GM23248 (cell line): ENCODE data around the gene PRDM16. TPM values are rescaled to one million over a fixed set of nuclear protein-coding genes. Genes with fewer than 3 reads are reported as not detected.
A peak's percentile ranks its signal among the peaks of the same experiment; 100 is the strongest.

Source experiments
- DNase-seq: peaks from one replicate; pipeline ENCODE4 v3.0.0-alpha.2; 2015
- H2AFZ ChIP-seq: fragments of 200-600 bp; sonication (generic); 2 replicates; pipeline ENCODE4 v1.6.1; 2016; ENCODE audit warnings: antibody characterized with exemption
- H3F3A ChIP-seq: fragments of 200-600 bp; sonication (generic); 2 replicates; pipeline ENCODE4 v1.6.1; 2016; ENCODE audit warnings: mild to moderate bottlenecking, antibody characterized with exemption, mixed run types; ENCODE audit not compliant: insufficient read depth
- H3K27ac ChIP-seq: fragments of 200-600 bp; sonication (generic); 2 replicates; pipeline ENCODE4 v1.5.1; 2016; ENCODE audit warnings: mild to moderate bottlenecking
- H3K27me3 ChIP-seq: fragments of 200-600 bp; sonication (generic); replicated peaks from 2 replicates; pipeline ENCODE4 v1.6.1; 2016; ENCODE audit warnings: mild to moderate bottlenecking; ENCODE audit not compliant: insufficient read depth
- H3K36me3 ChIP-seq: fragments of 200-600 bp; sonication (generic); 2 replicates; pipeline ENCODE4 v1.6.1; 2016; ENCODE audit warnings: low read depth, mild to moderate bottlenecking
- H3K4me1 ChIP-seq: fragments of 200-600 bp; sonication (generic); 2 replicates; pipeline ENCODE4 v1.6.1; 2016; ENCODE audit warnings: mild to moderate bottlenecking; ENCODE audit not compliant: insufficient read depth
- H3K4me2 ChIP-seq: fragments of 200-600 bp; sonication (generic); one replicate; pipeline ENCODE4 v1.6.1; 2016; ENCODE audit warnings: mild to moderate bottlenecking; ENCODE audit not compliant: unreplicated experiment
- H3K4me3 ChIP-seq: fragments of 200-600 bp; sonication (generic); 2 replicates; pipeline ENCODE4 v1.5.1; 2016; ENCODE audit warnings: mild to moderate bottlenecking
- H3K79me2 ChIP-seq: fragments of 200-600 bp; sonication (generic); 2 replicates; pipeline ENCODE4 v1.6.1; 2016; ENCODE audit warnings: mild to moderate bottlenecking; ENCODE audit not compliant: insufficient read depth
- H3K9ac ChIP-seq: fragments of 200-600 bp; sonication (generic); 2 replicates; pipeline ENCODE4 v1.6.1; 2016; ENCODE audit warnings: mild to moderate bottlenecking
- H3K9me2 ChIP-seq: fragments of 200-600 bp; sonication (generic); 2 replicates; pipeline ENCODE4 v1.6.1; 2016; ENCODE audit warnings: mixed run types, mild to moderate bottlenecking, moderate library complexity; ENCODE audit not compliant: insufficient read depth
- H3K9me3 ChIP-seq: fragments of 200-600 bp; sonication (generic); one replicate; pipeline ENCODE4 v1.6.1; 2017; ENCODE audit warnings: low read depth
- H4K20me1 ChIP-seq: fragments of 200-600 bp; sonication (generic); 2 replicates; pipeline ENCODE4 v1.6.0; 2016; ENCODE audit not compliant: insufficient read depth
- EZH2 ChIP-seq: fragments of 200-600 bp; sonication (generic); IDR thresholded peaks from 2 replicates; pipeline ENCODE4 v1.6.1; 2018; ENCODE audit warnings: antibody characterized with exemption, mild to moderate bottlenecking; ENCODE audit not compliant: insufficient read depth, poor library complexity, severe bottlenecking
- EZH2phosphoT487 ChIP-seq: fragments of 200-600 bp; sonication (generic); IDR thresholded peaks from 2 replicates; pipeline ENCODE4 v1.6.1; 2018; ENCODE audit warnings: antibody characterized with exemption, moderate library complexity, mild to moderate bottlenecking, low read depth; ENCODE audit not compliant: insufficient read depth
- WGBS, 2 experiments: methylation state at CpG; one replicate each; pipeline ENCODE4 v1.1.6; 2015 to 2017; ENCODE audit warnings: low lambda C conversion rate in 2 of 2, low coverage in 1 of 2; ENCODE audit errors: missing lambda C conversion rate in 2 of 2; 5-methylcytosine and 5-hydroxymethylcytosine counted together
- in situ Hi-C: fragments of 300-500 bp; cut with MboI; formaldehyde crosslinking; loops from 2 replicates; pipeline ENCODE4 v1.15.0; 2020
- polyA plus RNA-seq: library from polyadenylated mRNA; unstranded; fragments of >200 nt; fragmentation: Nextera tagmentation; extraction: Ambion mirVana; gene quantifications from 2 replicates; pipeline ENCODE4 v1.2.1, GENCODE V29; 2016
- total RNA-seq: library from RNA; depleted of rRNA; stranded (reverse); fragments of >200 nt; shearing (Covaris generic); gene quantifications from 2 replicates; pipeline ENCODE4 v1.2.3, GENCODE V29; 2014

PRDM16 gene
- total and polyA plus RNA-seq, 2 experiments from 2014 or later: 0.18 TPM; not detected in 1

DNA sequence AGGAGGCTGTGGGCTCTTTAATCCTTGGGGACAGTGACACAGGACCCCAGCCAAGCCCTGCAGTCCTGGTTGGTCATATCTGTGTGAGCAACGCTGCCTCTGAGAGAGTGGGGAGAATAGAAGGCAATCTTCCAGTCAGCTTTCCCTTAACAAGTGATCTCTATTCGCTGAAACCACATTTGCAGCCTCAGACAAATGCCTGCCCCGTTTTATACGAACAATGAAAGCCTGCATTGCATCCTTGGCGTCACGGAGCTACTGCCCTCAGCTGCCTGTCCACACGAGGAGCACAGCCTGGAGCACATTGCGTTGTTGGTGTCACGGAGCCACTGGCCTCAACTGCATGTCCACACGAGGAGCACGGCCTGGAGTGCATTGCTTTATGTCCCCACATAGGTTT, 235.2 kb downstream of the PRDM16 start:
- Histone ChIP-seq H3K4me1 (peaks cover 18% of the 10 kb centered on the region), H3K27ac (no peak overlapping the region), H4K20me1 (no peaks in the 10 kb centered on the region), H3K4me2 (no peak overlapping the region), H3K9me3 (no peaks in the 10 kb centered on the region), H3K9ac (no peak overlapping the region), H3K4me3 (no peak overlapping the region), H3K36me3 (no peaks in the 10 kb centered on the region), H2AFZ (no peak overlapping the region), H3K9me2 (no peaks in the 10 kb centered on the region), H3K27me3 (peaks cover 10% of the 10 kb centered on the region), H3K79me2 (no peaks in the 10 kb centered on the region), H3F3A (peaks cover 22% of the 10 kb centered on the region)
- in situ Hi-C loops: no loop called here
- no peak for DNase-seq
- TF ChIP-seq EZH2phosphoT487: no peak
- TF ChIP-seq EZH2: no peak
- WGBS, 2 experiments: 91 to 94% methylated on average over 11 of the region's 11 CpGs

- no peaks in the 10 kb centered on the region for H3K79me2 ChIP-seq
- no peaks in the 10 kb centered on the region for H3K9me3 ChIP-seq
- peaks cover 22% of the 10 kb centered on the region for H3F3A ChIP-seq
- H3K4me3 ChIP-seq: no peak overlapping the region
- no peak overlapping the region for H3K9ac ChIP-seq
- no peaks in the 10 kb centered on the region for H3K9me2 ChIP-seq
- no peaks in the 10 kb centered on the region for H4K20me1 ChIP-seq
- H3K4me2 ChIP-seq: no peak overlapping the region
- WGBS, 2 experiments: 91 to 93% methylated on average over 11 of the region's 11 CpGs
- H3K27me3 ChIP-seq: peaks cover 10% of the 10 kb centered on the region
- no peak for DNase-seq
- peaks cover 18% of the 10 kb centered on the region for H3K4me1 ChIP-seq
- TF ChIP-seq EZH2phosphoT487 (no peak), EZH2 (no peak)
- no peak overlapping the region for H2AFZ ChIP-seq
- H3K27ac ChIP-seq: no peak overlapping the region
- in situ Hi-C loops: no loop called here
- H3K36me3 ChIP-seq: no peaks in the 10 kb centered on the region
Observed at GRCh38 chr1:3304692-3305091, 235.7 kb downstream of the PRDM16 start.

GRCh38 chr1:3305156-3305555, 236.2 kb downstream of the PRDM16 start:
- Histone ChIP-seq H3K4me1 (peaks cover 18% of the 10 kb centered on the region), H3K9me3 (no peaks in the 10 kb centered on the region), H2AFZ (no peak overlapping the region), H3K79me2 (no peaks in the 10 kb centered on the region), H3K9me2 (no peaks in the 10 kb centered on the region), H3K4me2 (no peak overlapping the region), H3K4me3 (no peak overlapping the region), H3K27ac (no peak overlapping the region), H4K20me1 (no peaks in the 10 kb centered on the region), H3F3A (peaks cover 22% of the 10 kb centered on the region), H3K36me3 (no peaks in the 10 kb centered on the region), H3K9ac (no peak overlapping the region), H3K27me3 (peaks cover 10% of the 10 kb centered on the region)
- WGBS, 2 experiments: 92 to 95% methylated on average over 11 to 13 of the region's 13 CpGs
- DNase-seq: no peak
- TF ChIP-seq EZH2phosphoT487 (no peak), EZH2 (no peak)
- in situ Hi-C loops: no loop called here

GRCh38 chr1:3306583-3307291, 237.7 kb downstream of the PRDM16 start:
- H4K20me1 ChIP-seq: no peaks in the 10 kb centered on the region
- 16 to 20% methylated on average over 10 of the region's 10 CpGs for WGBS, 2 experiments
- H2AFZ ChIP-seq: no peak overlapping the region
- H3K4me2 ChIP-seq: peak overlapping the region; percentile 66
- no peaks in the 10 kb centered on the region for H3K36me3 ChIP-seq
- H3K27me3 ChIP-seq: peaks cover 8% of the 10 kb centered on the region
- peak overlapping the region; percentile 29; the same call in 1 of the 2 replicates for H3K4me3 ChIP-seq
- peaks cover 18% of the 10 kb centered on the region for H3K4me1 ChIP-seq
- TF ChIP-seq EZH2phosphoT487 (peak; percentile 93), EZH2 (no peak)
- H3K9me3 ChIP-seq: no peaks in the 10 kb centered on the region
- H3F3A ChIP-seq: peaks cover 22% of the 10 kb centered on the region
- H3K9me2 ChIP-seq: no peaks in the 10 kb centered on the region
- peak overlapping the region; percentile 50 for H3K27ac ChIP-seq
- peak; percentile 88 for DNase-seq
- H3K79me2 ChIP-seq: no peaks in the 10 kb centered on the region
- peak overlapping the region; percentile 2; the same call in 1 of the 2 replicates for H3K9ac ChIP-seq
- in situ Hi-C loops: no loop called here
